Large intestine (tissue), 3 donors: Measurements from ENCODE around the gene UQCRQ. TPM values are rescaled to one million over a fixed set of nuclear protein-coding genes. Genes with fewer than 3 reads are reported as not detected.

ENCODE experiments used
- DNase-seq, 2 donors: peaks; one replicate each; pipeline versions ENCODE4 v3.0.0 to v3.0.0-alpha.2; 2013
- H3K27ac ChIP-seq: one replicate; pipeline ENCODE4 v1.5.1; 2013; ENCODE audit warnings: low read length
- H3K27me3 ChIP-seq: 2 replicates; pipeline ENCODE4 v1.6.1; 2013; ENCODE audit warnings: low read length; ENCODE audit not compliant: control insufficient read depth, insufficient read depth
- H3K36me3 ChIP-seq: 2 replicates; pipeline ENCODE4 v1.6.1; 2013; ENCODE audit warnings: low read length; ENCODE audit not compliant: control insufficient read depth, insufficient read depth
- H3K4me1 ChIP-seq: one replicate; pipeline ENCODE4 v1.6.1; 2013; ENCODE audit warnings: low read length; ENCODE audit not compliant: control insufficient read depth, insufficient read depth
- H3K4me3 ChIP-seq: one replicate; pipeline ENCODE4 v1.5.1; 2013; ENCODE audit warnings: low read length
- H3K9me3 ChIP-seq: one replicate; pipeline ENCODE4 v1.6.1; 2013; ENCODE audit warnings: mild to moderate bottlenecking, low read depth, low read length, moderate library complexity; ENCODE audit not compliant: control insufficient read depth
- WGBS: methylation state at CpG from one replicate; pipeline ENCODE4 v1.1.5; 2013; ENCODE audit warnings: low lambda C conversion rate; ENCODE audit not compliant: insufficient coverage; 5-methylcytosine and 5-hydroxymethylcytosine counted together
- polyA plus RNA-seq: library from polyadenylated mRNA; unstranded; fragments of 120-200 nt; gene quantifications from one replicate; pipeline ENCODE4 v1.2.1, GENCODE V29; 2013

UQCRQ gene
- polyA plus RNA-seq, 1 donor: 258 TPM

DNA sequence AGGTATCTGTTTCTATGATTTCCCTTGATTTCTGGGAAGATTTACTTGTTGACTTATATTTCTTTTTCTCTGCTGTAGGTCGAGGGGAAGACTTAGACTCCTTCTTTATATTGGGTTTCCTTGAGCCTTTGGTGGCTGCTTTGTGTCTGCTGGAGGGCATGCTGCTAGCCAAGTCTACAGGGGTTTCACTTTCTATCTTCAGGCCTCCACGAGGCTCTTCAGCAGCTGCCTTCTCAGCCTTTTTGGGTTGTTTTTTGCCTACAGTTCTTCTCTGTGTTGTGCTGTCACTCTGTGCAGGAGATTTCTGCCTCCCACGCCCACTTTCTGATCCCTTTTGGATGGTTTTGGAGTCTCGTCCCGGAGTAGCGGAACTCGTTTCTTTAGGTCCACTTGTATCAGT, 30.2 kb downstream of the UQCRQ start:
- no peak for DNase-seq
- H3K9me3 ChIP-seq: no peaks in the 10 kb centered on the region
- 94% methylated on average over 3 of the region's 7 CpGs for WGBS
- no peak overlapping the region for H3K27ac ChIP-seq
- no peak overlapping the region for H3K4me3 ChIP-seq
- no peaks in the 10 kb centered on the region for H3K4me1 ChIP-seq
- H3K36me3 ChIP-seq: peaks cover 67% of the 10 kb centered on the region
- no peaks in the 10 kb centered on the region for H3K27me3 ChIP-seq

DNA sequence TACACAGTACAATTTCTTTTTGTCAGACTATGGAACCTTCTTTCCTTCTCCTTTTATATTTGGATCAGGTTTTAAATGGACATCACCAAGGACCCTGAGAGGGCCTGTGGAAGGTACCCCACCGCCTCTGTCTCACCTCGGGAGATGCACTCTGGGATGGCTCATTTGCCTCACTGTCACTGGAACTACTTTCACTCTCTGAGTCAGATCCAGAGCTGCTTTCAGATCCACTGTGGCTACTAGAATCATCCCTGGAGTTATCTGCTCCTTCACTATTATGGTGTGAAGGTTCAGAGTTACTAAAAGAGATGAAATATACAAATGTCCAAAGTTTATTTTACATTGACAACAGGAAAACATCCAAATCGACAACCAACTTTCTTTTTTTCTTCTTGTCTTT, 31.7 kb downstream of the UQCRQ start:
- Histone ChIP-seq H3K27ac (no peak overlapping the region), H3K36me3 (peaks cover 57% of the 10 kb centered on the region), H3K4me3 (no peak overlapping the region), H3K27me3 (no peaks in the 10 kb centered on the region), H3K9me3 (no peaks in the 10 kb centered on the region), H3K4me1 (no peaks in the 10 kb centered on the region)
- no CpG with 5 or more reads among the region's 3 CpGs for WGBS
- DNase-seq: no peak

DNA sequence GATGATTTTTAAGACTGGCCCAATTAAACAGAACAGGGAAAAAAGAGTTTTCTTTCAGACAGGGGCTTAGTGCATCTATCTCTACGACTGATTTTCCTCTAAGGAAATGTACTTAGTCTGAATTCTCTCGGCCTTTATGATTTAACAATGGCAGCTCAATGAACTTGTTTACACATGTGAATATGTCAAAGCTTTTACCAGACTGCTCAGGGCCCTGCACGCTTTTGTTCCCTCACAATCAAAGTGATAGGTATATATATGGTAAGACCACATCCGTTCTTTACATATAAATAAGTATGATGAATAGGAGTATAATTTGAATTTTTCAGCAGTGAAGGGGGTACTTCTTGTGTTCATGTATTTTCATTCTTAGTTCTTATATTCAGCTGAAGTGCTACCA, 34.6 kb downstream of the UQCRQ start:
- peaks cover 32% of the 10 kb centered on the region for H3K36me3 ChIP-seq
- no peaks in the 10 kb centered on the region for H3K27me3 ChIP-seq
- no peak for DNase-seq
- no peak overlapping the region for H3K4me3 ChIP-seq
- H3K4me1 ChIP-seq: no peaks in the 10 kb centered on the region
- 80% methylated on average over 1 of the region's 4 CpGs for WGBS
- no peaks in the 10 kb centered on the region for H3K9me3 ChIP-seq
- H3K27ac ChIP-seq: no peak overlapping the region

DNA sequence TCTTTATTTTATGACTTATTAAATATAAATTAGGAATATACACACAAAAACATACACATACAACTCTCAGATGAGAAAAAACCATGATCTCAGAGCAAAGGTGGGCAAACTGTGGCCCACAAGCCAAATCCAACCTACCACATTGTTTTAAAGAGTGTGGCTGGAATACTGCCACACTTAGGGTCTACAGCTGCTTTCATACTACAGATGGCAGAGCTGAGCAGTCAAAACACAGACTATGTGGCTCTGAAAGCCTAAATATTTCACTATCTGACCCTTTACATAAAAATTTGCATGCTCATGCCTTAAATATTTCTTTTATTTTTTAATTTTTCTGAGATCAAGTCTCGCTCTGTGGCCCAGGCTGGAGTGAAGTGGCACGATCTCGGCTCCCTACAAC, 35.3 kb downstream of the UQCRQ start:
- WGBS: no CpG with 5 or more reads among the region's 3 CpGs
- no peak for DNase-seq
- Histone ChIP-seq H3K4me3 (no peak overlapping the region), H3K36me3 (peaks cover 26% of the 10 kb centered on the region), H3K27ac (no peak overlapping the region), H3K27me3 (no peaks in the 10 kb centered on the region), H3K9me3 (no peaks in the 10 kb centered on the region), H3K4me1 (no peaks in the 10 kb centered on the region)

DNA sequence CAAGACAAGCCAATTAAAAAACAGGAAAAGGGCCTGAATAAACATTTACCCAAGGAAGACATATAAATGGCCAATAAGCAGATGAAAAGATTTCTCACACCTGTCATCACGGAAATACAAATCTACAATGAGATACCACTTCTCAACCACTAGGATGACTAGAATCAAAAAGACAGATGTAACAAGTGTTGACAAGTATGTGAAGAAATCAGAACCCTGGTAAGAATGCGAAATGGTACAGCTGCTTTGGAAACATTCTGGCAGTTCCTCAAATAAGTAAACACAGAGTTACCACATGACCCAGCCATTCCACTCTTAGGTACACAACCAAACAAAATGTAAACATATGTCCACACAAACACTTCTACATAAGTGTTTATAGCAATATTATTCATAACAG, 39.5 kb downstream of the UQCRQ start:
- Histone ChIP-seq H3K27me3 (no peaks in the 10 kb centered on the region), H3K36me3 (peaks cover 24% of the 10 kb centered on the region), H3K27ac (no peak overlapping the region), H3K4me1 (no peaks in the 10 kb centered on the region), H3K9me3 (no peaks in the 10 kb centered on the region), H3K4me3 (no peak overlapping the region)
- 100% methylated on average over 1 of the region's 2 CpGs for WGBS
- DNase-seq: no peak

DNA sequence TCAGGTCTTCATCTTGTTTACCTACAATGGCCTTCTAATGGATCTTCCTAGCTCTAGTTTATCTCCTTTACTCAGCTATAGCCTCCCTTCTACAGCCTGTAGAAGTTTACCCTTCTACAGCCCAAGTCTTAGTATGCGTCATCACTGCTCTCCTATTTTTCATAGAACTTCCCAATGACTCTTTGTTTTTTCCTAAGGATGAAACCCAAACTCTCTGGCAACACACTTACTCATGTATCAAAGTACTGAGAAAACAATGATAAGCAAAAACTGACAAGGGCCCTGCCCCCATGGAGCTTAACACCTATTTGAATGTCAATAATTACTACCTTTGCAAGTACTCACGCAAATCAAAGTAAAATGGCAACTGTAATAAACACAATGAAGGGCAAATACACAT, 40.7 kb downstream of the UQCRQ start:
- DNase-seq: no peak
- Histone ChIP-seq H3K27me3 (no peaks in the 10 kb centered on the region), H3K36me3 (peaks cover 26% of the 10 kb centered on the region), H3K9me3 (no peaks in the 10 kb centered on the region), H3K4me3 (no peak overlapping the region), H3K4me1 (no peaks in the 10 kb centered on the region), H3K27ac (no peak overlapping the region)
- 100% methylated on average over 2 of the region's 2 CpGs for WGBS

DNA sequence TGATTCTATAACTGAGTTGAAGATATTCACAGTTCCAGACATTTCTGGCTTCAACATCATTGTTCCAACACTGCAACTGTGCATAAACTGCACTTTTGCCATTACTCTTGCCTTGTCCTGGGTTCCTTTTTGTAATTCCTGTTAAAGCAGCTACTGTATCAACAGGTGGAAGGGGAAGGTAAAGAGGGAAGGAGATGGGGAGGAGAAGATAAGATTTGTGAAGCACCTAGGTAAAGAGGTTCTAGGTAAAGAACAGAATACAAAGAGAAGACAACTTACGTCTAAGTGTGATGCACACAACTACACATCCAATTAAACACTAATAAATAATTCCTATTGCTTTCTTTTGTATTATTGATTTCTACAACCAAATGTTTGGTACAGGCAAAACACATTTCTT, 43.3 kb downstream of the UQCRQ start:
- Histone ChIP-seq H3K27me3 (no peaks in the 10 kb centered on the region), H3K9me3 (no peaks in the 10 kb centered on the region), H3K4me3 (no peak overlapping the region), H3K4me1 (no peaks in the 10 kb centered on the region), H3K27ac (no peak overlapping the region), H3K36me3 (peaks cover 35% of the 10 kb centered on the region)
- DNase-seq: no peak
- no CpG with 5 or more reads among the region's 1 CpG for WGBS

DNA sequence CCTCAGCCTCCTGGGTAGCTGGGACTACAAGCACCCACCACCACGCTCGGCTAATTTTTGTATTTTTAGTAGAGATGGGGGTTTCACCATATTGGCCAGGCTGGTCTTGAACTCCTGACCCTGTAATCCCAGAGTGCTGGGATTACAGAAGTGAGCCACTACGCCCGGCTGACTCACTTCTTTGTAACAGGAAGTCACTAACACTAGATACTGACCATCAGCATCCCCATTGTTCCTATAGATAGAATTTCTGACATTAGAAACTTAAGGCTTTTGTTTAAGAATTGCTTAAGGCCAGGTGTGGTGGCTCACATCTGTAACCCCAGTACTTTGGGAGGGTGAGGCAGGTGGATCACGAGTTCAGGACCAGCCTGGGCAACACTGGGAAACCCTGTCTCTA, 49.2 kb downstream of the UQCRQ start:
- no CpG with 5 or more reads among the region's 5 CpGs for WGBS
- H3K36me3 ChIP-seq: peaks cover 46% of the 10 kb centered on the region
- H3K4me3 ChIP-seq: no peak overlapping the region

DNA sequence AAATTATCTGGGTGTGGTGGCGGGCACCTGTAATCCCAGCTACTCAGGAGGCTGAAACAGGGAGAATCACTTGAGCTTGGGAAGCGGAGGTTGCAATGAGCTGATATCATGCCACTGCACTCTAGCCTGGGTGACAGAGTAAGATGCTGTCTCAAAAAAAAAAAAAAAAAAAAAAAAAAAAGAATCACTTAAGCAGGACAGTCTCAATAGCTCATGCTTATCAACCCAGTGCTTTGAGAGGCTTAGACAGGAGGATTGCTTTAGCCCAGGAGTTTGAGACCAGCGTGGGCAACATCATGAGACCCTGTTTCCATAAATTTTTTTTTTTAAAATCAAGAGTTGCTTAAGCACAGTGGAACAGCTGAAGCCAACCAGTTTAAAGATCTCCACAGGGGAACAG, 49.6 kb downstream of the UQCRQ start:
- H3K4me1 ChIP-seq: no peaks in the 10 kb centered on the region
- DNase-seq: no peak
- no peak overlapping the region for H3K4me3 ChIP-seq
- H3K36me3 ChIP-seq: peaks cover 44% of the 10 kb centered on the region
- no peaks in the 10 kb centered on the region for H3K9me3 ChIP-seq
- H3K27me3 ChIP-seq: no peaks in the 10 kb centered on the region
- no CpG with 5 or more reads among the region's 3 CpGs for whole genome bisulfite sequencing
- no peak overlapping the region for H3K27ac ChIP-seq

More for the DNA sequence above, 49.2 kb downstream of the UQCRQ start:
- Histone ChIP-seq H3K27ac (no peak overlapping the region), H3K9me3 (no peaks in the 10 kb centered on the region), H3K27me3 (no peaks in the 10 kb centered on the region), H3K4me1 (no peaks in the 10 kb centered on the region)
- DNase-seq: no peak

Other genes starting within 250 kb of the UQCRQ start
- gene IL13, start 208.5 kb upstream of the UQCRQ start, polyA plus RNA-seq: 0.07 TPM
- not detected for gene IL4, start 192.7 kb upstream of the UQCRQ start, polyA plus RNA-seq
- gene KIF3A, start 129.1 kb upstream of the UQCRQ start, polyA plus RNA-seq: 9.1 TPM
- 10.1 TPM for gene CCNI2, start 119.2 kb upstream of the UQCRQ start, polyA plus RNA-seq
- 44.0 TPM for gene SEPTIN8, start 89.4 kb upstream of the UQCRQ start, polyA plus RNA-seq
- gene SOWAHA, start 53.3 kb upstream of the UQCRQ start, polyA plus RNA-seq: 54.3 TPM
- gene SHROOM1, start 36.0 kb upstream of the UQCRQ start, polyA plus RNA-seq: 15.9 TPM
- 0.51 TPM for gene GDF9, start 173 bp upstream of the UQCRQ start, polyA plus RNA-seq
- 12.3 TPM for gene LEAP2, start 7.0 kb downstream of the UQCRQ start, polyA plus RNA-seq
- 49.1 TPM for gene AFF4, start 97.0 kb downstream of the UQCRQ start, polyA plus RNA-seq
- gene ZCCHC10, start 159.9 kb downstream of the UQCRQ start, polyA plus RNA-seq: 25.3 TPM
- gene HSPA4, start 185.4 kb downstream of the UQCRQ start, polyA plus RNA-seq: 68.3 TPM